ENCODE measurements around the gene DEFB114. TPM values are rescaled to one million over a fixed set of nuclear protein-coding genes. Genes with fewer than 3 reads are reported as not detected.

The DEFB114 gene
- not detected in 5 replicates for total RNA-seq (2022; extraction: Qiagen RNA extraction)

GRCh38 chr6:49964064-49964463 is at the start of gene DEFB114:
Gene DEFB114 (minus strand): TSS chr6:49964164. CDS start chr6:49964105, 59 bp downstream.

GRCh38 chr6:49969605-49970004 is 5.6 kb upstream of the DEFB114 start, which contains the start of gene DEFB113:
Gene DEFB113 (minus strand): TSS chr6:49969625. CDS start chr6:49969625, 0 bp downstream.

Other genes starting within 250 kb of the DEFB114 start
- not detected in 5 replicates for gene CRISP3, start 219.8 kb downstream of the DEFB114 start, total RNA-seq (2022; extraction: Qiagen RNA extraction)
- gene PGK2, start 176.9 kb downstream of the DEFB114 start, total RNA-seq (2022; extraction: Qiagen RNA extraction), result not detected in 5 replicates
- gene CRISP1, start 97.6 kb downstream of the DEFB114 start, total RNA-seq (2022; extraction: Qiagen RNA extraction), result not detected in 5 replicates
- not detected in 5 replicates for gene DEFB113, start 5.5 kb upstream of the DEFB114 start, total RNA-seq (2022; extraction: Qiagen RNA extraction)
- not detected in 5 replicates for gene DEFB110, start 57.8 kb upstream of the DEFB114 start, total RNA-seq (2022; extraction: Qiagen RNA extraction)
- gene DEFB112, start 85.8 kb upstream of the DEFB114 start, total RNA-seq (2022; extraction: Qiagen RNA extraction), result not detected in 5 replicates

Data from A549 treated with dexamethasone at 1 μM for 4 hours (cell line).